Osteoblast (primary cell): ENCODE data around the gene ZCCHC4. TPM values are rescaled to one million over a fixed set of nuclear protein-coding genes. Genes with fewer than 3 reads are reported as not detected.

Experiments used
- DNase-seq: peaks from one replicate; pipeline ENCODE4 v3.0.0; 2011; ENCODE audit warnings: low spot score, mixed read lengths; ENCODE audit not compliant: insufficient read length; ENCODE audit errors: missing footprints
- H2AFZ ChIP-seq: 2 replicates; pipeline ENCODE4 v1.6.0; 2011; ENCODE audit warnings: mild to moderate bottlenecking, low read length
- H3K27ac ChIP-seq: 2 replicates; pipeline ENCODE4 v1.5.1; 2011; ENCODE audit warnings: mild to moderate bottlenecking, low read depth, low read length, moderate library complexity
- H3K27me3 ChIP-seq: 2 replicates; pipeline ENCODE4 v1.6.0; 2012; ENCODE audit warnings: mild to moderate bottlenecking, control low read depth, inconsistent platforms, low read length, moderate library complexity; ENCODE audit not compliant: insufficient read depth
- H3K36me3 ChIP-seq: 2 replicates; pipeline ENCODE4 v1.5.1; 2011; ENCODE audit warnings: mild to moderate bottlenecking, low read length, control low read depth, moderate library complexity; ENCODE audit not compliant: insufficient read depth
- H3K4me1 ChIP-seq: 2 replicates; pipeline ENCODE4 v1.5.1; 2011; ENCODE audit warnings: mild to moderate bottlenecking, low read length, control low read depth, moderate library complexity; ENCODE audit not compliant: insufficient read depth
- H3K4me2 ChIP-seq: 2 replicates; pipeline ENCODE4 v1.6.0; 2011; ENCODE audit warnings: mild to moderate bottlenecking, low read length; ENCODE audit not compliant: insufficient read depth
- H3K4me3 ChIP-seq: fragments of 200-600 bp; sonication (generic); 3 replicates; pipeline ENCODE4 v1.5.1; 2012; ENCODE audit warnings: mild to moderate bottlenecking, low read length, inconsistent platforms; ENCODE audit not compliant: insufficient read depth
- H3K79me2 ChIP-seq: 2 replicates; pipeline ENCODE4 v1.6.0; 2012; ENCODE audit warnings: mild to moderate bottlenecking, low read length, control low read depth, inconsistent platforms; ENCODE audit not compliant: insufficient read depth
- H3K9me3 ChIP-seq: 2 replicates; pipeline ENCODE4 v1.5.1; 2011; ENCODE audit warnings: low read depth, low read length, control low read depth
- H4K20me1 ChIP-seq: 2 replicates; pipeline ENCODE4 v1.6.0; 2012; ENCODE audit warnings: mild to moderate bottlenecking, low read length, control low read depth; ENCODE audit not compliant: insufficient read depth
- CTCF ChIP-seq: IDR thresholded peaks from 2 replicates; pipeline ENCODE4 v1.5.1; 2011; ENCODE audit warnings: mild to moderate bottlenecking, low read depth, low read length, moderate library complexity; ENCODE audit errors: extremely low read depth
- total RNA-seq: library from RNA; depleted of rRNA; stranded (reverse); fragments of >200 nt; gene quantifications from 2 replicates; pipeline ENCODE4 v1.2.3, GENCODE V29; 2012

The ZCCHC4 gene
- total RNA-seq, 1 donor = 13.4 TPM

- Histone ChIP-seq H3K79me2 (no peaks in the 10 kb centered on the region), H3K36me3 (no peaks in the 10 kb centered on the region), H3K27ac (no peak overlapping the region), H3K9me3 (no peaks in the 10 kb centered on the region), H4K20me1 (no peaks in the 10 kb centered on the region), H3K27me3 (peaks cover 15% of the 10 kb centered on the region), H3K4me1 (no peaks in the 10 kb centered on the region), H3K4me2 (no peak overlapping the region), H2AFZ (no peak overlapping the region), H3K4me3 (no peak overlapping the region)
- no peak for DNase-seq
- no peak for TF ChIP-seq CTCF
Measured at GRCh38 chr4:25299476-25300203, 12.9 kb upstream of the ZCCHC4 start.

- H3K4me2 ChIP-seq = no peak overlapping the region
- H3K36me3 ChIP-seq = no peaks in the 10 kb centered on the region
- H3K27ac ChIP-seq = no peak overlapping the region
- H3K27me3 ChIP-seq = peaks cover 16% of the 10 kb centered on the region
- no peak for TF ChIP-seq CTCF
- H2AFZ ChIP-seq = no peak overlapping the region
- DNase-seq = no peak
- H3K9me3 ChIP-seq = no peaks in the 10 kb centered on the region
- H3K79me2 ChIP-seq = no peaks in the 10 kb centered on the region
- H3K4me1 ChIP-seq = no peaks in the 10 kb centered on the region
- H4K20me1 ChIP-seq = no peaks in the 10 kb centered on the region
- no peak overlapping the region for H3K4me3 ChIP-seq
Measured at GRCh38 chr4:25301471-25301870, 11.1 kb upstream of the ZCCHC4 start.

- H3K27me3 ChIP-seq = peaks cover 16% of the 10 kb centered on the region
- no peak overlapping the region for H3K27ac ChIP-seq
- no peaks in the 10 kb centered on the region for H4K20me1 ChIP-seq
- H3K36me3 ChIP-seq = no peaks in the 10 kb centered on the region
- peaks cover 4% of the 10 kb centered on the region for H3K4me1 ChIP-seq
- no peak for TF ChIP-seq CTCF
- no peak overlapping the region for H2AFZ ChIP-seq
- DNase-seq = no peak
- no peaks in the 10 kb centered on the region for H3K9me3 ChIP-seq
- H3K79me2 ChIP-seq = no peaks in the 10 kb centered on the region
- H3K4me2 ChIP-seq = no peak overlapping the region
- no peak overlapping the region for H3K4me3 ChIP-seq
Measured at GRCh38 chr4:25302626-25303025, 9.9 kb upstream of the ZCCHC4 start.

GRCh38 chr4:25303578-25303977 lies 9.0 kb upstream of the ZCCHC4 start:
- peaks cover 9% of the 10 kb centered on the region for H3K4me1 ChIP-seq
- H3K4me3 ChIP-seq = no peak overlapping the region
- H3K27me3 ChIP-seq = peaks cover 15% of the 10 kb centered on the region
- H4K20me1 ChIP-seq = no peaks in the 10 kb centered on the region
- H3K79me2 ChIP-seq = no peaks in the 10 kb centered on the region
- no peak overlapping the region for H3K4me2 ChIP-seq
- H3K9me3 ChIP-seq = no peaks in the 10 kb centered on the region
- H2AFZ ChIP-seq = no peak overlapping the region
- no peak for TF ChIP-seq CTCF
- DNase-seq = no peak
- no peaks in the 10 kb centered on the region for H3K36me3 ChIP-seq
- no peak overlapping the region for H3K27ac ChIP-seq
